Stimulated activated CD4-positive, alpha-beta T cell treated with anti-CD3 and anti-CD28 coated beads, Interleukin-4, amount 100 ng/mL, for 48 hours (primary cell): Measurements from ENCODE around the gene PFKL.
"Not testable (repeated sequence)": the region's sequence is repeated elsewhere in the genome, so short reads cannot be mapped to it uniquely, and the experiment has no call there.

Source experiments
- DNase-seq, 2 donors: peaks; one replicate each; pipeline ENCODE4 v3.0.0-alpha.2; 2020; ENCODE audit warnings: low read depth in 2 of 2

Gene PFKL

GRCh38 chr21:44327603-44327974, 27.7 kb downstream of the PFKL start:
- DNase-seq: no peak

GRCh38 chr21:44328242-44328895, 28.5 kb downstream of the PFKL start:
- no peak for DNase-seq

GRCh38 chr21:44329086-44329889, 29.4 kb downstream of the PFKL start:
- DNase-seq: no peak

GRCh38 chr21:44329971-44330681, 30.3 kb downstream of the PFKL start:
- DNase-seq: no peak

GRCh38 chr21:44330698-44331097, 30.8 kb downstream of the PFKL start:
- no peak for DNase-seq

- no peak for DNase-seq
These were observed 31.4 kb downstream of the PFKL start for GRCh38 chr21:44331209-44331608.

- no peak for DNase-seq
These were observed 31.9 kb downstream of the PFKL start for GRCh38 chr21:44331650-44332307.

GRCh38 chr21:44332383-44332782, 32.5 kb downstream of the PFKL start:
- no peak for DNase-seq

GRCh38 chr21:44332965-44333364, 33.1 kb downstream of the PFKL start:
- no peak for DNase-seq

- DNase-seq: no peak
These were observed 33.9 kb downstream of the PFKL start for GRCh38 chr21:44333509-44334328.

GRCh38 chr21:44334329-44335030, 34.6 kb downstream of the PFKL start:
- DNase-seq: no peak

GRCh38 chr21:44335266-44336059, 35.6 kb downstream of the PFKL start:
- DNase-seq: no peak

GRCh38 chr21:44337449-44337848, 37.6 kb downstream of the PFKL start:
- DNase-seq: no peak

GRCh38 chr21:44337941-44338895, 38.4 kb downstream of the PFKL start:
- DNase-seq: no peak

- peak; percentile 91 to 93 for DNase-seq
These were observed 39.4 kb downstream of the PFKL start, which contains the start of gene CFAP410 for GRCh38 chr21:44338971-44339910. Gene CFAP410 (minus strand): TSS chr21:44339390. CDS start chr21:44339194, 196 bp downstream.

GRCh38 chr21:44341726-44342458, 42.0 kb downstream of the PFKL start:
- not testable (repeated sequence) for DNase-seq

GRCh38 chr21:44342981-44343380, 43.1 kb downstream of the PFKL start:
- not testable (repeated sequence) for DNase-seq
